Measurements from ENCODE around the gene RDH11. TPM values are rescaled to one million over a fixed set of nuclear protein-coding genes. Genes with fewer than 3 reads are reported as not detected.

Gene RDH11
- 77.8 and 85.8 TPM in 2 replicates for total RNA-seq

GRCh38 chr14:67695394-67695949, at the start of gene RDH11:
RDH11 (minus strand) TSS chr14:67695764; CDS start chr14:67695703, 61 bp downstream.

GRCh38 chr14:67701492-67701891, 5.9 kb upstream of the RDH11 start, which contains the start of gene RDH12:
RDH12 (plus strand) TSS chr14:67701886; CDS start chr14:67722643, 20,757 bp downstream.

GRCh38 chr14:67674480-67675218, 20.9 kb downstream of the RDH11 start, which contains the start of gene VTI1B:
VTI1B (minus strand) TSS chr14:67674632; CDS start chr14:67674489, 143 bp downstream.

Small RNAs within 50 kb of the gene (small RNA-seq; reads per million reads assigned to genes)
- not detected for gene AL049779.3
- gene RN7SL369P, result not detected
- gene RNA5SP386, result not detected

Other genes with a start within 250 kb of the RDH11 start
- 1.2 and 1.8 TPM in 2 replicates for gene TMEM229B, start 207.0 kb downstream of the RDH11 start, total RNA-seq
- gene PLEKHH1, start 162.5 kb downstream of the RDH11 start, total RNA-seq, result 0.26 and 0.86 TPM in 2 replicates
- gene PIGH, start 95.5 kb downstream of the RDH11 start, total RNA-seq, result 18.2 and 18.3 TPM in 2 replicates
- 2.3 and 3.7 TPM in 2 replicates for gene ARG2, start 75.8 kb downstream of the RDH11 start, total RNA-seq
- 66.3 and 78.4 TPM in 2 replicates for gene VTI1B, start 21.1 kb downstream of the RDH11 start, total RNA-seq
- gene RDH12, start 6.1 kb upstream of the RDH11 start, total RNA-seq, result not detected in 2 replicates
- gene ZFYVE26, start 120.8 kb upstream of the RDH11 start, total RNA-seq, result 32.3 and 35.8 TPM in 2 replicates
- 20.4 and 27.7 TPM in 2 replicates for gene RAD51B, start 124.0 kb upstream of the RDH11 start, total RNA-seq

Data from articular chondrocyte of knee joint (primary cell).